HG03135 (cell line): ENCODE data around the gene CYREN.

Source experiments
- ATAC-seq: cut with Tn5 transposase; IDR thresholded peaks from one replicate; pipeline ENCODE4 v1.9.1; 2021; ENCODE audit warnings: mild to moderate bottlenecking, moderate library complexity; ENCODE audit not compliant: unreplicated experiment

Gene CYREN

GRCh38 chr7:135170274-135170997 lies at the start of gene CYREN:
TSS of gene CYREN (minus strand) at chr7:135170707. CDS start at chr7:135168922, 1,785 bp downstream.
- peak; percentile 75 for ATAC-seq

GRCh38 chr7:135217645-135218509 lies 47.4 kb upstream of the CYREN start:
- ATAC-seq: no peak

GRCh38 chr7:135215698-135216097 lies 45.2 kb upstream of the CYREN start:
- ATAC-seq: no peak

- ATAC-seq: no peak
Observed at GRCh38 chr7:135215180-135215579, 44.7 kb upstream of the CYREN start.

- no peak for ATAC-seq
Observed at GRCh38 chr7:135213831-135214230, 43.3 kb upstream of the CYREN start.

GRCh38 chr7:135211946-135212685 lies 41.6 kb upstream of the CYREN start:
- ATAC-seq: peak; percentile 25

- peak; percentile 75 for ATAC-seq
Observed at GRCh38 chr7:135211179-135211945, 40.9 kb upstream of the CYREN start, which contains the start of gene WDR91. TSS of gene WDR91 (minus strand) at chr7:135211526. CDS start at chr7:135211502, 24 bp downstream.

- peak; percentile 0 for ATAC-seq
Observed at GRCh38 chr7:135210888-135211178, 40.3 kb upstream of the CYREN start.

GRCh38 chr7:135209225-135209834 lies 38.8 kb upstream of the CYREN start:
- ATAC-seq: no peak

- ATAC-seq: no peak
Observed at GRCh38 chr7:135208102-135208793, 37.7 kb upstream of the CYREN start.

- ATAC-seq: no peak
Observed at GRCh38 chr7:135207406-135208101, 37.0 kb upstream of the CYREN start.

- ATAC-seq: no peak
Observed at GRCh38 chr7:135206941-135207391, 36.5 kb upstream of the CYREN start.

GRCh38 chr7:135205850-135206249 lies 35.3 kb upstream of the CYREN start:
- ATAC-seq: no peak

GRCh38 chr7:135204876-135205275 lies 34.4 kb upstream of the CYREN start:
- ATAC-seq: no peak

- ATAC-seq: no peak
Observed at GRCh38 chr7:135204341-135204749, 33.8 kb upstream of the CYREN start.

GRCh38 chr7:135201350-135201749 lies 30.8 kb upstream of the CYREN start:
- no peak for ATAC-seq

GRCh38 chr7:135200821-135201331 lies 30.4 kb upstream of the CYREN start:
- ATAC-seq: no peak

GRCh38 chr7:135199439-135199838 lies 28.9 kb upstream of the CYREN start:
- ATAC-seq: no peak
